Hematopoietic multipotent progenitor cell treated with erythropoietin and hydrocortisone succinate and interleukin-3 and kit ligand, for 15 days (in vitro differentiated cells): ENCODE measurements around the gene FBXL19.
"Not testable (repeated sequence)": the region's sequence is repeated elsewhere in the genome, so short reads cannot be mapped to it uniquely, and the experiment has no call there.

Experiments used
- DNase-seq: peaks from one replicate; pipeline ENCODE4 v3.0.0-alpha.2; 2015; ENCODE audit warnings: low spot score

FBXL19 gene, protein sequence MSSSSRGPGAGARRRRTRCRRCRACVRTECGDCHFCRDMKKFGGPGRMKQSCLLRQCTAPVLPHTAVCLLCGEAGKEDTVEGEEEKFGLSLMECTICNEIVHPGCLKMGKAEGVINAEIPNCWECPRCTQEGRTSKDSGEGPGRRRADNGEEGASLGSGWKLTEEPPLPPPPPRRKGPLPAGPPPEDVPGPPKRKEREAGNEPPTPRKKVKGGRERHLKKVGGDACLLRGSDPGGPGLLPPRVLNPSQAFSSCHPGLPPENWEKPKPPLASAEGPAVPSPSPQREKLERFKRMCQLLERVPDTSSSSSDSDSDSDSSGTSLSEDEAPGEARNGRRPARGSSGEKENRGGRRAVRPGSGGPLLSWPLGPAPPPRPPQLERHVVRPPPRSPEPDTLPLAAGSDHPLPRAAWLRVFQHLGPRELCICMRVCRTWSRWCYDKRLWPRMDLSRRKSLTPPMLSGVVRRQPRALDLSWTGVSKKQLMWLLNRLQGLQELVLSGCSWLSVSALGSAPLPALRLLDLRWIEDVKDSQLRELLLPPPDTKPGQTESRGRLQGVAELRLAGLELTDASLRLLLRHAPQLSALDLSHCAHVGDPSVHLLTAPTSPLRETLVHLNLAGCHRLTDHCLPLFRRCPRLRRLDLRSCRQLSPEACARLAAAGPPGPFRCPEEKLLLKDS

GRCh38 chr16:30923554-30924075 lies at the start of gene FBXL19:
Gene FBXL19 (plus strand): TSS chr16:30923572. CDS start chr16:30925755, 2,183 bp downstream.
- DNase-seq: no peak

- DNase-seq: no peak
Observed at GRCh38 chr16:30874244-30874820, 49.0 kb upstream of the FBXL19 start.

GRCh38 chr16:30874821-30875717 lies 48.3 kb upstream of the FBXL19 start:
- peak; percentile 80 for DNase-seq

DNA sequence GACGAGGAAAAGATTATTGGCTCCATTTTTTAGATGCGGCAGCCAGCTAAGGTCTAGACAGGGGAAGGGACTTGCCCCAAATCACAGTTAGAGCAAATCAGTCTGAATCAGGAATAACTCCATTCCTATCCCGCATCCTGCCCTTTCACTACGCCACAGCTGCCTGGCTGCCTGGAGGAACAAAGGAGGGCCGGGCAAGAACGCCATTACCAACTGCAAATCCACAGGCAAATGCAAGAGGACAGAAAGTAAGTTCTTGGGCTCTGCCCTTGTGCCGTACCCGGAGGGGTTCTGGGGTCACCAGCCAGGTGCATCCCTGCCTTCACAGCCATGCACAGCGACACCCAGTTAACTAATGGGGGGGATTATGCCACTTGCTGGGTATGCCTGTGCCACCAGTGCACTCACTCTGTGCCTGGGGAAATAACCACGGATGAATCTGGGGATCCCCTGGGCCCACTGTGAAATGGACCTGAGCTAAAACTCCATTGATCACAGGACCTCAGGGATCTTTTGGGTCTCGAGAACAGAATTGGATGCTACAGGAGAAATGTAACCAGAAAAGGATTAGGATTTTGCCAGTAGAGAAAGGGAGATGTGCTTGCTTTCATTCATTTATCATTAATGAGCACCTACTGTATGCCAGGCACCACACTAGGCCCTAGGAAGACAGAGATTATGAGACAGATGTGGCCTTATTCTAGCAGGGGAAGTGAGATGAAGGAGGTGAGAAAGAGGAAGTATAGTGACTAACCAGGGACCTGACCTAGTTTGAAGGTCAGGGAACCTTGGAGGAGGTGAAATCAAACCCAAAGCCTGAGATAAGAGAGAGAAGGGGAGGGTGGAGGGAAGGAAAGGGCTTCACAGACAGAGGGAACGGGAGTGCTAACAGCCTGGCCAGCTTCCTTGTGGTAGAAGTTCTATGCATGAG lies 47.2 kb upstream of the FBXL19 start:
- DNase-seq: no peak

- DNase-seq: no peak
Observed at GRCh38 chr16:30876867-30877266, 46.5 kb upstream of the FBXL19 start.

DNA sequence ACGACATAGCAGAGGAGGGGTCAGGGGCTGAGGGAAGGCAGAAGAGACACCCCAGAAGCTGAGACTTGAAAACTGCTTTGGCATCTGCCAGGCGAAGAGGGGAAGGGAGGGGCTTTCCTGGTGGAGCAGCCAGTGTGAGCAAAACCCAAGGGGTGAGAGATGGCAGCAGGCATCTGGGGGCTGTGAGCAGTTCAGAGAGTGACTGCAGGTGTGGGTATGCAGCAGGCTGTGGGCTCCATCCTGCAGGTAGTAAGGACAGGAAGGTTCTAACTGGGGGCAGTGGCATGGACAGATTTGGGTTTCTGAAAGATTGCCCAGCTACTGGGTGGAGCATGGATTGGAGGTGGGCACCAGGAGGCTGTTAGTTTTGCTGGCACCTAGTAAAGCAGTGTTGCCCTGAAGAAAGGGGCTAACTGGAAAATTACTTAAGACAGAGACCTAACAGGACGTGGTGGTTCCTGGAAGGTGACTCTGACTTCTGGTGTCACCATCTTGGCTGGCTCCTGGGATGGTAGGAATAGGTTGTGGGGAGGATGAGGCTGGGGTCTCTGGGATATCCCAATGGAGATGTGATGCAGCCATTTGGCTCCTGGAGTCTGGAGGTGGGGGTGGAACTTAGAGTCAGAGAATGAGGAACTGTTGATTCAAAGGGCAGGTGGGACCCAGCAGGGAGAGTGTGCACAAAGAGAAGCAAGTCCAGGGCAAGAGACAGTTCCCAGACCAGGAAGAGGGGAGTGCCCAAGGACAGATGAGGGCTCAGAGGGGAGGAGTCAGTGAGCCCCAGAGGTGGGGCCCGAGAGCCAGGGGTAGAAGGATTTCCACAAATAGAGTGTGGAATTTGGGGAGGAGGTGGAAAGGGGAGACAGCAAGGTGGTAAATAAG lies 40.7 kb upstream of the FBXL19 start:
- DNase-seq: no peak

DNA sequence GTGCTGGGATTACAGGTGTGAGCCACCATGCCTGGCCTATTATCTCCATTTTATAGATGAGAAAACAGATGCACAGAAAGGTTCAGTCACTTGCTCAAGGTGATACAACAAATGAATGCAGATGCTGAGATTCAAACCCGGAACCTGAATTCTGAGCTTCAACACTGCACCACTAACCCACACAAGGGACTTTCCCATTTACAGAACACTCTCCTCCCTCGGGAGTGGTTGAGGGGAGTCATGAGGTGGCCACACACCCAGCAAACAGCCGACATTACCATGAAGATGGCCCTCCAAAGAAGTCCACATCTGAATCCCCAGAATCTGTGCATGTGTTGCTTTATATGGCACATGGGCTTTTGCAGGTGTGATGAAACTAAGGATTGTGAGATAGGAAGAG lies 38.6 kb upstream of the FBXL19 start:
- no peak for DNase-seq

DNA sequence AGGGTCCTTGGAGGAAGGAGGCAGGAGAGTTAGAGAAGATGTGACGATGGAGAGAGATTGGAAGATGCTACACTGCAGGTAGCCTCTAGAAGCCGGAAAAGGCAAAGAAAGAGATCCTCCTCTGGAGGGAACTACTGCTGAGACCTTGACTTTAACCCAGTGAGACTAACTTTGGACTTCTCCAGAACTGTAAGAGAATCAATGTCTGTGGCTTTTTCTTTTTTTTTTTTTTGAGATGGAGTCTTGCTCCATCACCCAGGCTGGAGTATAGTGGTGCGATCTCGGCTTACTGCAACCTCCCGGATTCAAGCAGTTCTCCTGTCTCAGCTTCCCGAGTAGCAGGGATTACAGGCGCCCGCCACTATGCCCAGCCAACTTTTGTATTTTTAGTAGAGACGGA lies 38.2 kb upstream of the FBXL19 start:
- no peak for DNase-seq

- DNase-seq: no peak
Observed at GRCh38 chr16:30886145-30886544, 37.2 kb upstream of the FBXL19 start.

DNA sequence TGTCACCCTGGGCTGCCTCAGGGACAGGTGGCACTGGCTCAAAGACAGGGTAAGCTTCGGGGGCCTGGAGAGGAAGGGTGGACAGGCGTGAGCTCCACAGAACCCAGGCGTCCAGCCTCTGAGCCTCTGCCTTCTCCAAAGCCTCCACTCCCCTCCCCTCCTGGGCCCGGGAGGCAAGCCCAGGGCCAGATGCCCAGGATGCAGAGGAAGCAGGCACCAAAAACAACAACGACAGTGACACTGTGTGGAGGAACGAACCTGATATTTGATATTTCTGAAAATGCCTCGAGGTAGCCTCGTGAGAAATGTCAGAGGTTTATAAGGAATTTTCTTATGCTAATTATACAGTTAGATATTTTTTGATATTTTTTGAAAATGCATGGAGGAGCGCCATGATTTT lies 35.4 kb upstream of the FBXL19 start:
- DNase-seq: no peak

DNA sequence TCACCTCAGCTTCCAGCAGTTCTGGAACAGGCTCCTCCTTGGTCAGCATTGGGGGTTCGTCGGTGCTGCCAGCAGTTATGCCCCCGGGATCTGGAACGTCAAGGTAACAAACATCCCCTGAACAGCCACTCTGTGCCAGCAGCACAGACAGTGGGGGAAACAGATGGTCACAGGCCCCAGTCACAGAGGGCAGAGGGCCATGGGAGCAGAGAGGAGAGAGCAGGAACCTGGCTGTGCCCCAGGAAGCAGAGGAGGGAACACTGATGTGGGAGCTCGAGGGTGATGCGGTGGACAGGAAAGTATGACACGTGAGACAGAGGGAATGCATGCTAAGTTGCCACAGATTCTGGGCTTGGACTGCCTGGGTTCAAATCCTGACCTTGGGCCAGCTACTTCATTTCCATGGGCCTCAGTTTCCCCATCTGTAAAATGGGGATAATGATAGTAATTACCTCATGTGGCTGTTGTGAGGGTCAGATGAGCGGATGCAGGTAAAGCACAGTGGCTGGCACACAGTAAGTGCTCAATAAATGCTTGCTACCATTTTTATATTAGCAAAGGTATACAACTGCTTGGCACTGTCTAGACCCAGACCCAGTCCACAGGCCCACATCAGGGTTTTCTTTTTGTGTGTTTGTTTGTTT lies 34.4 kb upstream of the FBXL19 start:
- DNase-seq: no peak

- DNase-seq: no peak
Observed at GRCh38 chr16:30889721-30890120, 33.7 kb upstream of the FBXL19 start.

DNA sequence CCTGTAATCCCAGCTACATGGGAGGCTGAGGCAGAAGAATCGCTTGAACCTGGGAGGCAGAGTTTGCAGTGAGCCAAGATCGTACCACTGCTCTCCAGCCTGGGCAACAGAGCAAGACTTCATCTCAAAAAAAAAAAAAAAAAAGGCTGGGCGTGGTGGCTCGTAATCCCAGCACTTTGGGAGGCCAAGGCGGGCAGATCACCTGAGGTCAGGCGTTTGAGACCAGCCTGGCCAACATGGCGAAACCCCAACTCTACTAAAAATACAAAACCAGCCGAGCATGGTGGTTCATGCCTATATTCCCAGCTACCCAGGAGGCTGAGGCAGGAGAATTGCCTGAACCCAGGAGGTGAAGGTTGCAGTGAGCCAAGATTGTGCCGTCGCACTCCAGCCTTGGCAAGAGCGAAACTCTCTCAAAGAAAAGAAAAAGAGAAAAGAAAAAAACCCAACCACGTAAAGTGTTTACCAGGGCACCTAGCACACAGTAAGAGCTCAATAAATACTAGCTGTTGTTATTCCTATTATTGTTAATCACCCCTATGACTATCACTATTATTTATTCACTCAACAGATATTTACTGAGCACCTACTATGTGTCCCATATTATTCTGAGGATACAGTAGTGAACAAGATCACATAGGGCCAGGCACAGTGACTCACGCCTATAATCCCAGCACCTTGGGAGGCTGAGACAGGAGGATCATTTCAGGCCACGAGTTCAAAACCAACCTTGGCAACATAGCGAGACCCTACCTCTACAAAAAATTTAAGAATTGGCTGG lies 32.1 kb upstream of the FBXL19 start:
- not testable (repeated sequence) for DNase-seq

GRCh38 chr16:30892670-30893416 lies 30.5 kb upstream of the FBXL19 start:
- DNase-seq: no peak

- DNase-seq: no peak
Observed at GRCh38 chr16:30893417-30893743, 30.0 kb upstream of the FBXL19 start.

- peak; percentile 85 for DNase-seq
Observed at GRCh38 chr16:30893744-30894539, 29.4 kb upstream of the FBXL19 start, which contains the start of gene BCL7C. Gene BCL7C (minus strand): TSS chr16:30894077. CDS start chr16:30893944, 133 bp downstream.
